Measurements from ENCODE around the gene TRAF6. TPM values are rescaled to one million over a fixed set of nuclear protein-coding genes. Genes with fewer than 3 reads are reported as not detected.

TRAF6 gene
- total and polyA plus RNA-seq, 2 donors (not counting 1 experiment from before 2014, with no cell fraction given) = 10.1 to 22.4 TPM

- no peak for DNase-seq
- H3K79me2 ChIP-seq (ENCODE audit: control insufficient read depth, insufficient read depth, low read length) = no peaks in the 10 kb centered on the region
- no peaks in the 10 kb centered on the region for H3K27me3 Mint-ChIP-seq
- H3K9me3 Mint-ChIP-seq (ENCODE audit: insufficient read depth) = no peaks in the 10 kb centered on the region
- ChIA-PET CTCF (no interaction called here), POLR2A (no interaction called here)
- WGBS (ENCODE audit: insufficient coverage) = 26% methylated on average over 3 of the region's 5 CpGs
- no peaks in the 10 kb centered on the region for H3K27me3 ChIP-seq (replicated peaks in 1 of 4; ENCODE audit: control extremely low read depth in 1 of 4, control insufficient read depth in 3 of 4, insufficient read depth in 4 of 4, low read length in 3 of 4)
- ATAC-seq (ENCODE audit: low read depth) = no peak
- H3K27ac ChIP-seq (ENCODE audit: low read length in 2 of 2) = no peak overlapping the region
- H4K20me1 ChIP-seq (ENCODE audit: control insufficient read depth, insufficient read depth, low read length, poor library complexity, severe bottlenecking) = no peaks in the 10 kb centered on the region
- intact Hi-C loops (cut with micrococcal nuclease) = no loop called here
- no peaks in the 10 kb centered on the region for H3K36me3 ChIP-seq (replicated peaks in 1 of 2; ENCODE audit: control extremely low read depth in 1 of 2, control insufficient read depth in 1 of 2, extremely low read depth in 1 of 2, insufficient read depth in 2 of 2, low read length in 1 of 2)
- peaks cover 20 to 27% of the 10 kb centered on the region in 2 donors for H3K4me1 ChIP-seq (ENCODE audit: control insufficient read depth in 2 of 2, insufficient read depth in 2 of 2, low read length in 2 of 2)
- H3K9me3 ChIP-seq (ENCODE audit: control extremely low read depth in 1 of 3, control insufficient read depth in 2 of 3, insufficient read depth in 1 of 3, low read length in 2 of 3) = no peaks in the 10 kb centered on the region
- H3K4me3 ChIP-seq (ENCODE audit: control extremely low read depth in 1 of 5, extremely low read depth in 1 of 5, insufficient read depth in 1 of 5, low read depth in 2 of 5, low read length in 4 of 5) = no peak overlapping the region
- H3K4me1 Mint-ChIP-seq = peaks cover 23% of the 10 kb centered on the region
- no peak overlapping the region for H2AFZ ChIP-seq (ENCODE audit: insufficient read depth, low read depth, low read length, poor library complexity, severe bottlenecking)
- no peak overlapping the region for H3K4me2 ChIP-seq (replicated peaks; ENCODE audit: low read depth, low read length, poor library complexity, severe bottlenecking)
- H3K4me3 Mint-ChIP-seq = no peak overlapping the region
- no peak overlapping the region for H3K9ac ChIP-seq (ENCODE audit: low read length)
- H3K27ac Mint-ChIP-seq = no peak overlapping the region
- TF ChIP-seq EZH2 (IDR thresholded peaks at IDR 0.05; ENCODE audit: borderline replicate concordance, insufficient read depth, low read depth, low read length, poor library complexity, severe bottlenecking) = no peak
These were observed 57.7 kb downstream of the TRAF6 start for GRCh38 chr11:36452236-36452940.

- no peak overlapping the region for H2AFZ ChIP-seq (ENCODE audit: insufficient read depth, low read depth, low read length, poor library complexity, severe bottlenecking)
- H3K4me3 ChIP-seq (ENCODE audit: control extremely low read depth in 1 of 5, extremely low read depth in 1 of 5, insufficient read depth in 1 of 5, low read depth in 2 of 5, low read length in 4 of 5) = no peak overlapping the region
- Mint-ChIP-seq H3K27ac (no peak overlapping the region), H3K4me1 (peaks cover 23% of the 10 kb centered on the region), H3K4me3 (no peak overlapping the region), H3K9me3 (ENCODE audit: insufficient read depth) (no peaks in the 10 kb centered on the region), H3K27me3 (no peaks in the 10 kb centered on the region)
- ChIA-PET POLR2A (no interaction called here), CTCF (no interaction called here)
- H3K4me1 ChIP-seq (ENCODE audit: control insufficient read depth in 2 of 2, insufficient read depth in 2 of 2, low read length in 2 of 2) = peaks cover 20 to 27% of the 10 kb centered on the region in 2 donors
- no peaks in the 10 kb centered on the region for H4K20me1 ChIP-seq (ENCODE audit: control insufficient read depth, insufficient read depth, low read length, poor library complexity, severe bottlenecking)
- no peaks in the 10 kb centered on the region for H3K79me2 ChIP-seq (ENCODE audit: control insufficient read depth, insufficient read depth, low read length)
- H3K4me2 ChIP-seq (replicated peaks; ENCODE audit: low read depth, low read length, poor library complexity, severe bottlenecking) = no peak overlapping the region
- no peak for TF ChIP-seq CTCF (IDR thresholded peaks at IDR 0.05)
- TF ChIP-seq EZH2 (IDR thresholded peaks at IDR 0.05; ENCODE audit: borderline replicate concordance, insufficient read depth, low read depth, low read length, poor library complexity, severe bottlenecking) = no peak
- no peak overlapping the region for H3K27ac ChIP-seq (ENCODE audit: low read length in 2 of 2)
- no peak overlapping the region for H3K9ac ChIP-seq (ENCODE audit: low read length)
- H3K36me3 ChIP-seq (replicated peaks in 1 of 2; ENCODE audit: control extremely low read depth in 1 of 2, control insufficient read depth in 1 of 2, extremely low read depth in 1 of 2, insufficient read depth in 2 of 2, low read length in 1 of 2) = no peaks in the 10 kb centered on the region
- no peak for ATAC-seq (ENCODE audit: low read depth)
- no peaks in the 10 kb centered on the region for H3K27me3 ChIP-seq (replicated peaks in 1 of 4; ENCODE audit: control extremely low read depth in 1 of 4, control insufficient read depth in 3 of 4, insufficient read depth in 4 of 4, low read length in 3 of 4)
- no peaks in the 10 kb centered on the region for H3K9me3 ChIP-seq (ENCODE audit: control extremely low read depth in 1 of 3, control insufficient read depth in 2 of 3, insufficient read depth in 1 of 3, low read length in 2 of 3)
- intact Hi-C loops (cut with micrococcal nuclease) = no loop called here
- no CpG with 5 or more reads among the region's 1 CpG for WGBS (ENCODE audit: insufficient coverage)
- no peak for DNase-seq
These were observed 58.4 kb downstream of the TRAF6 start for GRCh38 chr11:36451681-36452080.

All from B cell (primary cell).